CD4-positive, alpha-beta T cell (primary cell): ENCODE results near the gene AHRR. TPM values are rescaled to one million over a fixed set of nuclear protein-coding genes. Genes with fewer than 3 reads are reported as not detected.

Experiments
- ATAC-seq: fragments of 200-7000 bp; cut with Tn5 transposase; one replicate; pipeline ENCODE4 v1.10.0; 2022; ENCODE audit warnings: mild to moderate bottlenecking; ENCODE audit not compliant: poor library complexity
- CTCF ChIA-PET: fragments of 350-600 bp; sonication (Branson Sonifier 250); formaldehyde crosslinking; loops from one replicate; lab custom pipeline; 2021; ENCODE audit warnings: antibody characterized with exemption, inconsistent platforms; lab: Charles Lee
- POLR2A ChIA-PET: fragments of 350-600 bp; sonication (Branson Sonifier 250); formaldehyde crosslinking; loops from one replicate; lab custom pipeline; 2021; ENCODE audit warnings: antibody characterized with exemption, inconsistent platforms; lab: Charles Lee
- DNase-seq, 14 experiments: peaks; one replicate each; pipeline ENCODE4 v3.0.0-alpha.2; 2013 to 2020; ENCODE audit warnings: mixed read lengths in 2 of 14
- H3K27ac ChIP-seq, 2 donors: one replicate each; pipeline versions ENCODE4 v1.5.1 to v1.7.0; 2013; ENCODE audit warnings: low read length in 2 of 2, low read depth in 1 of 2, mild to moderate bottlenecking in 1 of 2
- H3K27me3 ChIP-seq, 2 experiments: 1 replicate in 1 of 2; 2 replicates in 1 of 2; pipeline versions ENCODE4 v1.6.1 to v1.7.0; 2013; ENCODE audit warnings: low read length in 2 of 2, control low read depth in 1 of 2, mild to moderate bottlenecking in 1 of 2, moderate library complexity in 1 of 2; ENCODE audit not compliant: insufficient read depth in 2 of 2, control insufficient read depth in 1 of 2
- H3K36me3 ChIP-seq: one replicate; pipeline ENCODE4 v1.6.1; 2013; ENCODE audit warnings: low read length, control low read depth; ENCODE audit not compliant: insufficient read depth
- H3K4me1 ChIP-seq: one replicate; pipeline ENCODE4 v1.6.1; 2013; ENCODE audit warnings: low read length, control low read depth; ENCODE audit not compliant: insufficient read depth
- H3K4me3 ChIP-seq: one replicate; pipeline ENCODE4 v1.5.1; 2013; ENCODE audit warnings: mild to moderate bottlenecking, low read length, moderate library complexity
- H3K9me3 ChIP-seq, 2 experiments: 1 replicate in 1 of 2; 2 replicates in 1 of 2; pipeline versions ENCODE4 v1.6.1 to v1.7.0; 2013; ENCODE audit warnings: low read length in 2 of 2, mild to moderate bottlenecking in 2 of 2, control low read depth in 1 of 2, moderate library complexity in 1 of 2; ENCODE audit not compliant: control insufficient read depth in 1 of 2, insufficient read depth in 1 of 2
- H3K27ac Mint-ChIP-seq: one replicate; pipeline ENCODE4 v1.8.0; 2020; ENCODE audit warnings: mixed read lengths
- H3K27me3 Mint-ChIP-seq: one replicate; pipeline ENCODE4 v1.8.0; 2021; ENCODE audit warnings: mixed read lengths
- H3K36me3 Mint-ChIP-seq: one replicate; pipeline ENCODE4 v1.8.0; 2021; ENCODE audit warnings: low read depth, mixed read lengths
- H3K4me1 Mint-ChIP-seq: one replicate; pipeline ENCODE4 v1.8.0; 2021; ENCODE audit warnings: low read depth, mixed read lengths
- H3K4me3 Mint-ChIP-seq: one replicate; pipeline ENCODE4 v1.8.0; 2020; ENCODE audit warnings: mild to moderate bottlenecking, mixed read lengths
- H3K9me3 Mint-ChIP-seq: one replicate; pipeline ENCODE4 v1.8.0; 2020; ENCODE audit warnings: mixed read lengths
- intact Hi-C, 2 experiments: fragments of 100-400 bp; cut with DNase I in 1 of 2; cut with micrococcal nuclease in 1 of 2; formaldehyde crosslinking; loops; one replicate each; pipeline versions ENCODE4 v1.15.1 to v1.9.0; 2023 to 2025; cut with DNase I, micrococcal nuclease
- total RNA-seq, 174 experiments: library from RNA in 2 of 174; stranded (reverse) in 2 of 174; gene quantifications; one replicate each; pipeline ENCODE4 v1.2.3 and lab custom pipeline; 2021 to 2026
- TF ChIP-seq, protein P1 (sequence below): fragments of 200-600 bp; IDR thresholded peaks from one replicate; pipeline ENCODE4 v1.8.0; 2022; ENCODE audit warnings: antibody characterized with exemption, mild to moderate bottlenecking

Gene AHRR
- total RNA-seq, 2 experiments from 2014 or later = 0.45 to 0.63 TPM

DNA sequence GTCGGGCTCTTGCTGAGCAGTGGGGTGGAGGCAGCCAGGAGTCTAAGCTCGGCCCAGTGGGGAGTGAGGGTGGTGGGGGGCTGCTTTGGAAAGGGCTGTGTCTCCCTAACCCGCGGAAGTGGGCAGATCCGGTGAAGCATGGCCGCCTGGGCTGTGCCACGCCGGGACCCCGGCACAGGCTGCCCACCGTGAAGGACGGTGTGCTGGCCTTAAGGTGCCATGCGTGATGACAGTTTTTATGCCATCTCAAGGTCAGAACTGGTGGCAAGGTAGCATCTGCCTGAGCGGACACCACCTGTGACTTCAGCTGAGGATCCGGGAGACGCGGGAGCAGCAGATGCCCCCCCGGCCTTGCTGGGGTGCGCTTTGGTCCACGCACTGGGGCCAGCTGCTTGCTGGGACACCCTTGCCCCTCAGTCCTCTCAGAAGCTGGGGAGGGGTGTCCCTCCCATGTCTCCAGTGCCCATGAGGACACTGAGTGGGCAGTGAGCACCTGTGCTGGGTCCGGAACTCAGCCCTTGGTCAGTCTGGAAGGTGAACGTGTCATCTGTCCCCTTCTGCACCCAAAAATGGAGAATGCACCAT, 53.9 kb downstream of the AHRR start:
- Histone ChIP-seq H3K4me1 (peaks cover 17% of the 10 kb centered on the region), H3K9me3 (peaks cover 0 to 8% of the 10 kb centered on the region in 2 experiments), H3K27me3 (peaks cover 11 to 16% of the 10 kb centered on the region in 2 experiments), H3K4me3 (no peak overlapping the region), H3K27ac (no peak overlapping the region), H3K36me3 (no peaks in the 10 kb centered on the region)
- POLR2A ChIA-PET = no interaction called here
- intact Hi-C loops = no loop called here
- no peak overlapping the region for H3K27ac Mint-ChIP-seq
- peaks cover 7% of the 10 kb centered on the region for H3K27me3 Mint-ChIP-seq
- H3K9me3 Mint-ChIP-seq = no peaks in the 10 kb centered on the region
- TF ChIP-seq, protein P1, sequence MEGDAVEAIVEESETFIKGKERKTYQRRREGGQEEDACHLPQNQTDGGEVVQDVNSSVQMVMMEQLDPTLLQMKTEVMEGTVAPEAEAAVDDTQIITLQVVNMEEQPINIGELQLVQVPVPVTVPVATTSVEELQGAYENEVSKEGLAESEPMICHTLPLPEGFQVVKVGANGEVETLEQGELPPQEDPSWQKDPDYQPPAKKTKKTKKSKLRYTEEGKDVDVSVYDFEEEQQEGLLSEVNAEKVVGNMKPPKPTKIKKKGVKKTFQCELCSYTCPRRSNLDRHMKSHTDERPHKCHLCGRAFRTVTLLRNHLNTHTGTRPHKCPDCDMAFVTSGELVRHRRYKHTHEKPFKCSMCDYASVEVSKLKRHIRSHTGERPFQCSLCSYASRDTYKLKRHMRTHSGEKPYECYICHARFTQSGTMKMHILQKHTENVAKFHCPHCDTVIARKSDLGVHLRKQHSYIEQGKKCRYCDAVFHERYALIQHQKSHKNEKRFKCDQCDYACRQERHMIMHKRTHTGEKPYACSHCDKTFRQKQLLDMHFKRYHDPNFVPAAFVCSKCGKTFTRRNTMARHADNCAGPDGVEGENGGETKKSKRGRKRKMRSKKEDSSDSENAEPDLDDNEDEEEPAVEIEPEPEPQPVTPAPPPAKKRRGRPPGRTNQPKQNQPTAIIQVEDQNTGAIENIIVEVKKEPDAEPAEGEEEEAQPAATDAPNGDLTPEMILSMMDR = no peak
- H3K4me3 Mint-ChIP-seq = no peak overlapping the region
- CTCF ChIA-PET = no interaction called here
- peaks cover 12% of the 10 kb centered on the region for H3K4me1 Mint-ChIP-seq
- ATAC-seq (no peak), DNase-seq (peak in 2 of 14 experiments; percentile 10 to 28)
- H3K36me3 Mint-ChIP-seq = no peaks in the 10 kb centered on the region

- TF ChIP-seq, protein P1 = no peak
- peak in 2 of 14 experiments; percentile 10 to 31 for DNase-seq
- POLR2A ChIA-PET = no interaction called here
Measured at GRCh38 chr5:375921-376798, 54.6 kb downstream of the AHRR start.

GRCh38 chr5:376799-377325, 55.3 kb downstream of the AHRR start:
- Histone ChIP-seq H3K9me3 (peaks cover 0 to 8% of the 10 kb centered on the region in 2 experiments), H3K4me3 (no peak overlapping the region), H3K36me3 (no peaks in the 10 kb centered on the region), H3K4me1 (peaks cover 14% of the 10 kb centered on the region), H3K27ac (no peak overlapping the region), H3K27me3 (peaks cover 11 to 16% of the 10 kb centered on the region in 2 experiments)
- no peak for DNase-seq
- Mint-ChIP-seq H3K9me3 (no peaks in the 10 kb centered on the region), H3K4me3 (no peak overlapping the region), H3K4me1 (peaks cover 8% of the 10 kb centered on the region), H3K36me3 (no peaks in the 10 kb centered on the region), H3K27me3 (peaks cover 9% of the 10 kb centered on the region), H3K27ac (no peak overlapping the region)
- TF ChIP-seq, protein P1 = no peak
- ChIA-PET CTCF (no interaction called here), POLR2A (no interaction called here)
- intact Hi-C loops = no loop called here
- ATAC-seq = no peak

More at GRCh38 chr5:375921-376798, 54.6 kb downstream of the AHRR start:
- Histone ChIP-seq H3K36me3 (no peaks in the 10 kb centered on the region), H3K9me3 (peaks cover 0 to 8% of the 10 kb centered on the region in 2 experiments), H3K4me1 (peaks cover 17% of the 10 kb centered on the region), H3K27ac (no peak overlapping the region), H3K4me3 (no peak overlapping the region), H3K27me3 (peaks cover 11 to 16% of the 10 kb centered on the region in 2 experiments)
- Mint-ChIP-seq H3K27ac (no peak overlapping the region), H3K4me1 (peaks cover 12% of the 10 kb centered on the region), H3K4me3 (no peak overlapping the region), H3K9me3 (no peaks in the 10 kb centered on the region), H3K36me3 (no peaks in the 10 kb centered on the region), H3K27me3 (peaks cover 7% of the 10 kb centered on the region)
- CTCF ChIA-PET = no interaction called here
- ATAC-seq = no peak
- intact Hi-C loops = no loop called here
